ENCODE data around the gene PDGFC. TPM values are rescaled to one million over a fixed set of nuclear protein-coding genes. Genes with fewer than 3 reads are reported as not detected.

PDGFC gene
- total and polyA plus RNA-seq, 2 of the 8 experiments (the other 6 are each of a cell fraction or from before 2014, with no cell fraction given): 0.65 to 2.7 TPM

DNA sequence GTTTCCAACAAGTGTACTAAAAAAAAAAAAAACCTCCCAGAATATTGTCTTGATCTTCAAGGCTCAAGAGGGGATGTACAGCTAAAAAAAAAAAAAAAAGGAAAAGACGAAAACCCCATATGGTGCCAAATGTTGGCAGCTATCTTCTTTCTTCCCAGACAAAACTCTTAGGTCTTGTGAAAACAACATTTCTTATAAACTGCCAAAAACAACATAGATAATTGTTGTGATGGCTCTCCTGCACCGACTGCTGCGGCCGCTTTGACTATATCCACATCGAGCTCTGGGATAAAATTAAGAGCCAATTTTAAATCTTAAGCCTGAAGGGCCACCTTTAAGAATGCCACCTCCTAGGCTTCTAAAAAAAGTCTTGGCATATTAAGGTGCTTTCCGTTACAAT, 23.5 kb downstream of the PDGFC start:
- Histone ChIP-seq H2BK12ac (ENCODE audit: low read depth, low read length) (no peak overlapping the region), H3K9ac (replicated peaks in 1 of 4; ENCODE audit: extremely low read depth in 1 of 4, low read depth in 3 of 4, low read length in 3 of 4) (no peak overlapping the region), H3K56ac (replicated peaks; ENCODE audit: insufficient read length, low read depth, low read length) (no peak overlapping the region), H3K23me2 (ENCODE audit: low read depth, low read length) (no peaks in the 10 kb centered on the region), H3K18ac (ENCODE audit: extremely low read depth, low read length) (no peak overlapping the region), H2BK20ac (ENCODE audit: low read length) (no peak overlapping the region), H2BK120ac (replicated peaks; ENCODE audit: low read depth, low read length) (no peak overlapping the region), H3K27me3 (replicated peaks in 1 of 4; ENCODE audit: control insufficient read depth in 3 of 4, extremely low read depth in 1 of 4, insufficient read depth in 3 of 4, low read length in 3 of 4) (no peaks in the 10 kb centered on the region), H3K36me3 (ENCODE audit: control insufficient read depth in 2 of 4, insufficient read depth in 4 of 4, low read length in 3 of 4) (no peaks in the 10 kb centered on the region), H4K20me1 (replicated peaks in 1 of 2; ENCODE audit: control insufficient read depth in 1 of 2, insufficient read depth in 2 of 2, low read length in 2 of 2) (no peaks in the 10 kb centered on the region), H3K4me3 (ENCODE audit: extremely low read depth in 1 of 4, insufficient read depth in 2 of 4, low read depth in 3 of 4, low read length in 4 of 4) (no peak overlapping the region), H2BK5ac (ENCODE audit: low read depth, low read length) (no peak overlapping the region), H3K4ac (replicated peaks; ENCODE audit: insufficient read length, low read depth, low read length) (no peak overlapping the region), H2AFZ (ENCODE audit: low read length) (no peak overlapping the region), H3K4me2 (ENCODE audit: insufficient read depth in 1 of 2, low read depth in 2 of 2, low read length in 2 of 2) (no peak overlapping the region), H4K91ac (replicated peaks; ENCODE audit: insufficient read length, low read length) (no peak overlapping the region), H2BK15ac (ENCODE audit: low read length) (no peak overlapping the region), H3K9me3 (ENCODE audit: insufficient read depth in 2 of 2, low read depth in 1 of 2, low read length in 1 of 2) (no peaks in the 10 kb centered on the region), H3K79me2 (ENCODE audit: control insufficient read depth in 1 of 2, insufficient read depth in 2 of 2, low read length in 2 of 2) (no peaks in the 10 kb centered on the region), H4K8ac (ENCODE audit: extremely low read depth, insufficient read depth, low read length) (no peak overlapping the region), H4K5ac (ENCODE audit: insufficient read length, low read depth, low read length) (no peak overlapping the region), H3K23ac (ENCODE audit: insufficient read length) (no peak overlapping the region), H3K14ac (ENCODE audit: insufficient read length) (no peak overlapping the region), H3K27ac (ENCODE audit: low read depth, low read length) (no peak overlapping the region), H3K79me1 (ENCODE audit: low read depth, low read length) (no peaks in the 10 kb centered on the region), H2AK5ac (ENCODE audit: low read depth, low read length) (no peak overlapping the region), H3K4me1 (replicated peaks in 1 of 4; ENCODE audit: control insufficient read depth in 3 of 4, insufficient read depth in 4 of 4, low read length in 3 of 4) (peaks cover 0 to 4% (median 2%) of the 10 kb centered on the region in 4 experiments; a peak in 3 of 7 replicates)
- DNase-seq (ENCODE audit: low read depth in 1 of 2, low spot score in 2 of 2): no peak
- CTCF ChIA-PET (ENCODE audit: partially characterized antibody): interaction anchor here (0.6 to 3.2 kb wide), 6 partner anchors 21 to 1677 kb away, joined by 3 to 12 read pairs (median 3); no protein-coding TSS in a partner anchor
- FAIRE-seq: no peak
- POLR2A ChIA-PET (ENCODE audit: partially characterized antibody): no interaction called here
- WGBS, 2 experiments (ENCODE audit: extremely low coverage in 1 of 2, insufficient coverage in 1 of 2, insufficient read length in 1 of 2, insufficient replicate concordance in 2 of 2, low coverage in 1 of 2, low lambda C conversion rate in 2 of 2, missing lambda C conversion rate in 1 of 2): 100% methylated on average over 5 of the region's 6 CpGs; no CpG with 5 or more reads in 1 of the 2 experiments
- no peak for TF ChIP-seq BRCA1 (IDR thresholded peaks at IDR 0.05; ENCODE audit: low read depth, low read length)
- no peak for TF ChIP-seq ASH2L (IDR thresholded peaks at IDR 0.05; ENCODE audit: low read length)
- TF ChIP-seq USF2 (IDR thresholded peaks at IDR 0.05; ENCODE audit: low read length): no peak
- TF ChIP-seq, protein P1, sequence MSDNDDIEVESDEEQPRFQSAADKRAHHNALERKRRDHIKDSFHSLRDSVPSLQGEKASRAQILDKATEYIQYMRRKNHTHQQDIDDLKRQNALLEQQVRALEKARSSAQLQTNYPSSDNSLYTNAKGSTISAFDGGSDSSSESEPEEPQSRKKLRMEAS (IDR thresholded peaks at IDR 0.05): no peak
- no peak for TF ChIP-seq POLR2AphosphoS5 (IDR thresholded peaks at IDR 0.05; ENCODE audit: low read depth, low read length)
- TF ChIP-seq TAF1 (IDR thresholded peaks at IDR 0.05; ENCODE audit: low read depth, low read length): no peak
- no peak for TF ChIP-seq NANOG (IDR thresholded peaks at IDR 0.05; ENCODE audit: insufficient read depth, low read depth, low read length, poor library complexity, severe bottlenecking)
- TF ChIP-seq KDM5A (IDR thresholded peaks at IDR 0.05; ENCODE audit: low read length): no peak
- TF ChIP-seq POU5F1 (IDR thresholded peaks at IDR 0.05; ENCODE audit: low read depth, low read length): no peak
- TF ChIP-seq HDAC2 (IDR thresholded peaks at IDR 0.05; ENCODE audit: borderline replicate concordance in 1 of 2, low read depth in 2 of 2, low read length in 2 of 2): no peak
